Measurements from ENCODE around the gene TMEM94. TPM values are rescaled to one million over a fixed set of nuclear protein-coding genes. Genes with fewer than 3 reads are reported as not detected.

The TMEM94 gene
- total and polyA plus RNA-seq, 2 of the 8 experiments (the other 6 are each of a cell fraction or from before 2014, with no cell fraction given) = 54.8 to 69.9 TPM

GRCh38 chr17:75480281-75480680 is 23.8 kb downstream of the TMEM94 start:
- H4K91ac ChIP-seq (replicated peaks; ENCODE audit: insufficient read length, low read length) = no peak overlapping the region
- H2AFZ ChIP-seq (ENCODE audit: low read length) = no peak overlapping the region
- no peak overlapping the region for H4K8ac ChIP-seq (ENCODE audit: extremely low read depth, insufficient read depth, low read length)
- H3K79me2 ChIP-seq (ENCODE audit: control insufficient read depth in 1 of 2, insufficient read depth in 2 of 2, low read length in 2 of 2) = no peaks in the 10 kb centered on the region
- DNase-seq (ENCODE audit: low read depth in 1 of 2, low spot score in 2 of 2) (no peak), FAIRE-seq (no peak)
- TF ChIP-seq CREB1 (IDR thresholded peaks at IDR 0.05) (no peak), TCF12 (IDR thresholded peaks at IDR 0.05; ENCODE audit: low read depth, low read length) (no peak), SAP30 (IDR thresholded peaks at IDR 0.05; ENCODE audit: insufficient read depth, insufficient replicate concordance, low read length) (no peak), YY1 (IDR thresholded peaks at IDR 0.05; ENCODE audit: low read depth, low read length) (no peak), CBX8 (IDR thresholded peaks at IDR 0.05; ENCODE audit: borderline replicate concordance, low read depth, low read length) (no peak), BRCA1 (IDR thresholded peaks at IDR 0.05; ENCODE audit: low read depth, low read length) (no peak), SRF (IDR thresholded peaks at IDR 0.05; ENCODE audit: low read depth, low read length) (no peak)
- WGBS, 2 experiments (ENCODE audit: extremely low coverage in 1 of 2, insufficient coverage in 1 of 2, insufficient read length in 1 of 2, insufficient replicate concordance in 2 of 2, low coverage in 1 of 2, low lambda C conversion rate in 2 of 2, missing lambda C conversion rate in 1 of 2) = 86% methylated on average over 6 of the region's 6 CpGs; no CpG with 5 or more reads in 1 of the 2 experiments
- peaks cover 0 to 2% of the 10 kb centered on the region in 2 experiments for H4K20me1 ChIP-seq (replicated peaks in 1 of 2; ENCODE audit: control insufficient read depth in 1 of 2, insufficient read depth in 2 of 2, low read length in 2 of 2)
- H3K9ac ChIP-seq (replicated peaks in 1 of 4; ENCODE audit: extremely low read depth in 1 of 4, low read depth in 3 of 4, low read length in 3 of 4) = no peak overlapping the region
- H3K9me3 ChIP-seq (ENCODE audit: insufficient read depth in 2 of 2, low read depth in 1 of 2, low read length in 1 of 2) = no peaks in the 10 kb centered on the region
- H2BK20ac ChIP-seq (ENCODE audit: low read length) = no peak overlapping the region
- H2AK5ac ChIP-seq (ENCODE audit: low read depth, low read length) = no peak overlapping the region
- peaks cover 0 to 4% (median 0%) of the 10 kb centered on the region in 4 experiments; a peak in 1 of 8 replicates for H3K36me3 ChIP-seq (ENCODE audit: control insufficient read depth in 2 of 4, insufficient read depth in 4 of 4, low read length in 3 of 4)
- H3K23me2 ChIP-seq (ENCODE audit: low read depth, low read length) = no peaks in the 10 kb centered on the region
- H3K4me2 ChIP-seq (ENCODE audit: insufficient read depth in 1 of 2, low read depth in 2 of 2, low read length in 2 of 2) = no peak overlapping the region
- no peak overlapping the region for H3K27ac ChIP-seq (ENCODE audit: low read depth, low read length)
- H2BK120ac ChIP-seq (replicated peaks; ENCODE audit: low read depth, low read length) = no peak overlapping the region
- ChIA-PET CTCF (ENCODE audit: partially characterized antibody) (interaction anchor here (0.6 to 5.6 kb wide), 8 partner anchors 10 to 646 kb away, joined by 3 to 31 read pairs (median 4); no protein-coding TSS in a partner anchor), POLR2A (ENCODE audit: partially characterized antibody) (no interaction called here)
- H3K18ac ChIP-seq (ENCODE audit: extremely low read depth, low read length) = no peak overlapping the region
- H4K5ac ChIP-seq (ENCODE audit: insufficient read length, low read depth, low read length) = no peak overlapping the region
- peak overlapping the region; percentile 46; the same call in 1 of the 2 replicates for H2BK15ac ChIP-seq (ENCODE audit: low read length)
- no peak overlapping the region for H2BK12ac ChIP-seq (ENCODE audit: low read depth, low read length)
- no peak overlapping the region for H3K23ac ChIP-seq (ENCODE audit: insufficient read length)
- no peak overlapping the region for H3K56ac ChIP-seq (replicated peaks; ENCODE audit: insufficient read length, low read depth, low read length)
- no peak overlapping the region for H3K14ac ChIP-seq (ENCODE audit: insufficient read length)
- H3K4me1 ChIP-seq (replicated peaks in 1 of 4; ENCODE audit: control insufficient read depth in 3 of 4, insufficient read depth in 4 of 4, low read length in 3 of 4) = peaks cover 0 to 7% (median under 1%) of the 10 kb centered on the region in 4 experiments; a peak in 4 of 7 replicates
- no peak overlapping the region; the same call in 1 of the 2 replicates for H2BK5ac ChIP-seq (ENCODE audit: low read depth, low read length)
- no peak overlapping the region for H3K4ac ChIP-seq (replicated peaks; ENCODE audit: insufficient read length, low read depth, low read length)
- H3K4me3 ChIP-seq (ENCODE audit: extremely low read depth in 1 of 4, insufficient read depth in 2 of 4, low read depth in 3 of 4, low read length in 4 of 4) = no peak overlapping the region
- no peaks in the 10 kb centered on the region for H3K27me3 ChIP-seq (replicated peaks in 1 of 4; ENCODE audit: control insufficient read depth in 3 of 4, extremely low read depth in 1 of 4, insufficient read depth in 3 of 4, low read length in 3 of 4)
- no peaks in the 10 kb centered on the region; the same call in 1 of the 2 replicates for H3K79me1 ChIP-seq (ENCODE audit: low read depth, low read length)

Measured in H1 (cell line).